Stimulated activated CD8-positive, alpha-beta memory T cell treated with anti-CD3 and anti-CD28 coated beads, Interleukin-12 subunit alpha, Interleukin-12 subunit beta, amount 100 ng/mL, for 1 hour (primary cell): Measurements from ENCODE around the gene RDM1.

Experiments
- DNase-seq: peaks from one replicate; pipeline ENCODE4 v3.0.0-alpha.2; 2020; ENCODE audit warnings: low read depth

The RDM1 gene

GRCh38 chr17:35932586-35932985 is 2.0 kb upstream of the RDM1 start:
- DNase-seq = no peak

- no peak for DNase-seq
Observed at GRCh38 chr17:35931794-35932425, 1.3 kb upstream of the RDM1 start.

- DNase-seq = no peak
Observed at GRCh38 chr17:35927714-35928113, 2.9 kb downstream of the RDM1 start.

- no peak for DNase-seq
Observed at GRCh38 chr17:35923609-35924114, 6.9 kb downstream of the RDM1 start.

DNA sequence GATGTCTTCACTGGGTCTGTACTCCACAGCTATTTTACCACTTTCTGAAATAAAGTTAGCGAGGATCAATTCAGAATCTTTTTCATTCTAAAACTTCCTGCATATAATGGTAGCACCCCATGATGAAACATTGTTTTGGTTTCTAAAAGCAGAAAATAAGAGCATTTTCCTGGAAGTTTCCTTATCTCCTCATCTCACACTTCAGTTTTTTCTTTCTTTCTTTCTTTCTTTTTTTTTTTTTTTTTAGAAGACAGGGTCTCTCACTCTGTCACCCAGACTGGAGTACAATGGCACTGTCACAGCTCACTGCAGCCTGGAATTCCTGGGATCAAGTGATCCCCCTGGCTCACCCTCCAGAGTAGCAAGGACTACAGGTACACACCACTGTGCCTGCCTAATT is 10.3 kb downstream of the RDM1 start:
- no peak for DNase-seq

DNA sequence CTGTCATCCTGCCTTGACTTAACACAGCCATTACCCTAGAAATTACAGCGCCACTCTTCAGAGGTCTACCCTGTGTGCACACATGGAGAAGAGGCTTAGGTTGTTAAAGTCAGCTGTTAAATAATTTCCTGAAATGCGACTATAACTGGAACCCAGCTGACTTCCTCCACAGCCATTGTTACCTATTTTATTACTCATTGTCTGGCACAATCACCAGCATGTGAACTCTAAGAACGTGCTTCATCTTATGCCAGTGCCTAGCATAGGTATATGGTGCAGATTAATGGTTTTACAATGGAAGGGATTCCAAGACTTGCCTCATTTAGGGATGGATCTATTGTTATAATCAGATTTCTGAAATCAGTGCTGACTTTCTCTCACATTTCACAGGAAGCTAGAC is 11.9 kb downstream of the RDM1 start:
- DNase-seq = no peak

- no peak for DNase-seq
Observed at GRCh38 chr17:35917519-35918213, 12.9 kb downstream of the RDM1 start.

GRCh38 chr17:35915153-35915964 is 15.2 kb downstream of the RDM1 start:
- DNase-seq = no peak

GRCh38 chr17:35914354-35914753 is 16.2 kb downstream of the RDM1 start:
- no peak for DNase-seq

DNA sequence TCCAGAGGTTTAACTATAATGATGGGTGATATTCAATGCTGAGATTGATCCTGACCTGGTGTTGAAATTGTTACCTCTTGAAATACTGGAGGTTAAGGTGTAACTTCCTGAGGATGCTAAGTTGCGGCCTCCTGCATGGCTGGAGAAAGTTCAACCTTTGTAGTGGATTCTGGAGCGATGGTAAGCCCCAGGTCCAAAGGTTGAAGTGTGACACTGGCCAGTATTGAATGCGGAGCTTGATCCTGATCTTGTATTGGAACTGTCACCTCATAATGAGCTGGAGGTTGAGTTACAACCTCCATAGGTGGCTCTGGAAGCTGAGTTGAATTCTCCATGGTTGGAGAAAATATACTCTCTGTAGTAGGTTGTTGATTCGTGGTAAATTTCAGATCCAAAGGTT is 17.0 kb downstream of the RDM1 start:
- no peak for DNase-seq

DNA sequence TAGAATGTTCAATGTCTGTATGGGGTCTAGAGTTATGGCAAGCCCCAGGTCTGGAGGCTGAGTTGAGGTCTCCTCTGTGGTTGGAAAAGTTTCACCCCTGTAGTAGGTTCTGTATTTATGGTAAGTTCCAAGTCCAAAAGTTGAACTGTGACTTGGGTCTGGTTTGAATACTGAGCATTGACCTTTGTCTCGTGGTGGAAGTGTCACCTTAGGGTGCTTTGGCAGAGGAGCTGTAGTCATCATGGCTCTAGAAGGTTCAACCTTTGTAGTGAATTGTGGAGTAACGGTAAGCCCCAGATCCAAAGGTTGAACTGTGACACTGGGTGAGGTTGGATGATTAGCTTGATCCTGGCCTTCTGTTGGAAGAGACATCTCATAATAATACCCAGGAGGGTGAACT is 17.6 kb downstream of the RDM1 start:
- no peak for DNase-seq

GRCh38 chr17:35912339-35912912 is 18.1 kb downstream of the RDM1 start:
- DNase-seq = no peak

DNA sequence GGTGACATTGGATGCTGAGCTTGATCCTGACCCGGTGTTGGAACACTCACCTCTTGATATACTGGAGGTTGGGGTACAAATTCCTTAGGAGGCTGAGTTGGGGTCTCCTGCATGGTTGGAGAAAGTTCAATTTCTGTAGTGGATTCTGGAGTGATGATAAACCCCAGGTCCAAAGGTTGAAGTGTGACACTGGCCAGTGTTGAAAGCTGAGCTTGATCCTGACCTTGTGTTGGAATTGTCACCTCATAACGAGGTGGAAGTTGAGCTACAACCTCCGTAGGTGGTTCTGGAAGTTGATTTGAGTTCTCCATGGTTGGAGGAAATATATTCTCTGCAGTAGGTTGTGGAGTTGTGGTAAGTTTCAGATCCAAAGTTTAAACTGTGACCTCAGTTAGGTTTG is 21.2 kb downstream of the RDM1 start:
- DNase-seq = no peak

DNA sequence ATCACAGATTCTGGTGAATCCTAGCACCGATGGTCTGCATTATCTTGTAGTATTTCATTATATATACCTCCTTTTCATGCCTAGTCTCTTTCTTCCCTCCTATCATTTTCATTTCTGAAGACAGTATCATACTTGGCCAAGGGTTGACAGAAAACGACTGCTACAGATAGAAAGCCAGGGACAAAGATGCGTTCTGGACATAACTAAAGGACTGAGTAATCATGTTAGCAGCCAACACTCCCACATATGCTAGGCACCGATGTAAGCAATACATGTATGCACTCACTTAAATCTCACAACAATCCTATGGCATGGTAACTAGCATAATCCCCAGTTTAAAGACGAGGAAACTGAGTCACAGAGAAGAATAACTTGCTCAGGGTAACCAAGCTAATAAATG is 22.9 kb downstream of the RDM1 start:
- DNase-seq = no peak

- no peak for DNase-seq
Observed at GRCh38 chr17:35906926-35907637, 23.5 kb downstream of the RDM1 start.

- no peak for DNase-seq
Observed at GRCh38 chr17:35906191-35906925, 24.2 kb downstream of the RDM1 start.

GRCh38 chr17:35903451-35903850 is 27.1 kb downstream of the RDM1 start:
- DNase-seq = no peak

DNA sequence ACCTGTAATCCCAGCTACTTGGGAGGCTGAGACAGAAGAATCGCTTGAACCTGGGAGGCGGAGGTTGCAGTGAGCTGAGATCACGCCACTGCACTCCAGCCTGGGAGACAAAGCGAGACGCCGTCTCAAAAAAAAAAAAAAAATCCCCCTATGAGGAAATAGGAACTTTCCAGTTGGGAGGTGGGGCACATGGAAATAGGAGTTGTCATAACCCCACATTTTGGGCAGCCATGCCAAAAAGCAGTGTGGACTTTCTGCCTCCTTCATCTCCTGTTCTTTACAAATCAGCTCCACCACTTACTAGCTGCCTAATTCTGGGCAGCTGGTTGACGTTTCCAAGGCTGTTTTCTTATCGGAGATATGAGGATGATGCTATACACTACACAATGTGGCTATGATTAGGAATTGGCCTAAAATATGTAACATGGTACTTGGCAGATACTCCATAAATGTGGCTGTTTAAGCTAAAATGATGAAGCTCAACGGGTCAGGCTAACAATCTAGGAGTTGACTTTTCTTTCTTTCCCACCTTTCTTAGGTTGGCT is 28.9 kb downstream of the RDM1 start:
- DNase-seq = no peak

DNA sequence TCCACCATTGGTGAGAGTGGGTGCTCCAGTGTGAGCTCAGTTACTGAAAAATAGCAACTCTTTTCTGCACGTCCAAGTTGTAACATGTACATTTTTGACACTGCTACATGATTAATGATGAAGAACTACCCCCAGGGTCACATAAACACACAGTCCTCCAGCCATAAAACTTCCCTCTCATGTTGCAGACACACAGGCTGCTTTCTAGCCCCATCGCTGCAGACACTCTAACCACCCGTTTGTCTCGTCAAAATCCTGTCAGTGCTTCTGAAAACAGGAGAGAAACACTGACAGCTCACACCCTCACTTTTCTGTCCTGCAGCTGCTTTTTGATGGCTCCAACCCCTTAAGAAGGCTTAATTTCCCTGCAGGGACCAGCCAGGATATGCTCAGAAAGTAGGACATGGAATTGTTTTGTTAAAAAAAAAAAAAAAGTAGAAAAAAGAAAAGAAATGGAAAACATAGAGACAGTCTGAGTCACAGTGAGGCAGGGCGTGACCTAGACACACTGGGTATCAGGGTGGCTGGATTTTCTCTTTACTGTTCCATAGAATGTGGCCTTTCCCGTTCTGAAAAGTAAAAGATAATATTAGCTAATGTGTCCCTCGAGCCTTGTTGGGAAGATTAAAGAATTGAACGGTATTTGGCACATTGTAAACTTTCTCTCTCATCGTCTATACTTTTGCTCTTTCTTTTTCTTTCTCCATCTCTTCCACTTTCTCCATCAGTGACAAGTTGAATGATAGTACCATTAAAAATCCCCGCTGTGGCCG is 29.7 kb downstream of the RDM1 start:
- DNase-seq = no peak

DNA sequence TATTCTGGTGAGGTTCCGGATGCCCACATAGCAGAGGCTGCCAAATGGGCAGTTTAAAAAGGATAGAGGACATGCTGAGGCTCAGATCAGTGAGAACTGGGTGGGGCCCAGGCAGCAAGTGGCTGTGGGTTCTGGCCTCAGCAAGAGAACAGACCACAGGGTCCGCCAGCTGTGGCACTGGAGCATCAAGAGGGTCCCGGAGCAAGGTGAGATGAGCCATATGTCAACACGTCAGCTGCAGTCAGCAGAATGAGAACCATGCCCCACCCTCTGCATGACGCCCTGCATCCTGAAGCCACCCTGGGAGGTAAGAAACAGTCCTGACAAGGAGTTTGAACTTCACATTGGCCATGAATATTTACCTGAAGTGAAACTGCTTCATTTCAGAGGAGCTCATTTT is 30.3 kb downstream of the RDM1 start:
- no peak for DNase-seq
